Gastrocnemius medialis (tissue), 4 donors: ENCODE measurements around the gene OR13C5. TPM values are rescaled to one million over a fixed set of nuclear protein-coding genes. Genes with fewer than 3 reads are reported as not detected.

Experiments used
- ATAC-seq, 2 donors: fragments of 150-250 bp; one replicate each; pipeline ENCODE4 v1.9.1; 2016
- DNase-seq, 2 donors: peaks; one replicate each; pipeline ENCODE4 v3.0.0-alpha.2; 2019
- H3K27ac ChIP-seq, 4 donors: fragments of 200-600 bp; sonication (generic); 1 replicate in 1 of 4; 2 replicates in 3 of 4; pipeline ENCODE4 v1.5.1; 2016 to 2018; ENCODE audit warnings: mild to moderate bottlenecking in 2 of 4, moderate library complexity in 1 of 4
- H3K27me3 ChIP-seq, 3 donors: fragments of 200-600 bp; sonication (generic) in 2 of 3; 1 replicate in 1 of 3; 2 replicates in 2 of 3; pipeline versions ENCODE4 v1.5.1 to v1.6.0; 2016 to 2019; ENCODE audit warnings: mild to moderate bottlenecking in 1 of 3, moderate library complexity in 1 of 3
- H3K36me3 ChIP-seq, 2 donors: fragments of 200-600 bp; sonication (generic) in 1 of 2; one replicate each; pipeline ENCODE4 v1.5.1; 2017 to 2018
- H3K4me1 ChIP-seq, 2 donors: fragments of 200-600 bp; sonication (generic) in 1 of 2; one replicate each; pipeline ENCODE4 v1.5.1; 2016 to 2017; ENCODE audit warnings: mild to moderate bottlenecking in 2 of 2
- H3K4me3 ChIP-seq, 4 donors: fragments of 200-600 bp; sonication (generic) in 3 of 4; 1 replicate in 1 of 4; 2 replicates in 3 of 4; pipeline ENCODE4 v1.5.1; 2016 to 2019; ENCODE audit warnings: mild to moderate bottlenecking in 2 of 4
- H3K9me3 ChIP-seq, 3 donors: fragments of 200-600 bp; sonication (generic) in 2 of 3; 1 replicate in 1 of 3; 2 replicates in 2 of 3; pipeline ENCODE4 v1.5.1; 2016 to 2019
- CTCF ChIP-seq, 5 experiments: fragments of 450-650 bp in 3 of 5; fragments of 200-600 bp in 2 of 5; sonication (generic) in 2 of 5; IDR thresholded peaks in 4 of 5; conservative IDR thresholded peaks in 1 of 5; 1 replicate in 4 of 5; 2 replicates in 1 of 5; pipeline ENCODE4 v1.5.1; 2016 to 2019; ENCODE audit warnings: antibody characterized with exemption in 5 of 5, mild to moderate bottlenecking in 3 of 5, moderate library complexity in 3 of 5
- POLR2A ChIP-seq, 2 donors: fragments of 450-650 bp; IDR thresholded peaks; one replicate each; pipeline ENCODE4 v1.6.1; 2017; ENCODE audit warnings: antibody characterized with exemption in 2 of 2, mild to moderate bottlenecking in 2 of 2, moderate library complexity in 2 of 2
- in situ Hi-C, 4 donors: fragments of 200-750 bp; cut with MboI; loops; one replicate each; pipeline versions ENCODE4 v1.15.0 to v1.8.0; 2017; ENCODE audit warnings: low sequenced_read_pairs in 4 of 4
- intact Hi-C: fragments of 100-400 bp; cut with DNase I; formaldehyde crosslinking; loops from one replicate; pipeline ENCODE4 v1.15.1; 2023; ENCODE audit warnings: low total_unique reads
- total RNA-seq, 4 donors: library from RNA; depleted of rRNA; stranded (reverse); fragments of >200 nt; gene quantifications; one replicate each; pipeline versions ENCODE4 v1.1.0 to v1.2.3, GENCODE V29; 2016

Gene OR13C5
- total RNA-seq, 4 donors from 2014 or later = not detected

GRCh38 chr9:104572612-104573011 lies 26.6 kb downstream of the OR13C5 start:
- H3K4me3 ChIP-seq = no peak overlapping the region
- no peak for DNase-seq
- intact Hi-C loops = no loop called here
- H3K27me3 ChIP-seq = no peaks in the 10 kb centered on the region
- in situ Hi-C loops = no loop called here
- no peaks in the 10 kb centered on the region for H3K9me3 ChIP-seq
- no peak overlapping the region for H3K27ac ChIP-seq
- no peak for ATAC-seq
- no peaks in the 10 kb centered on the region for H3K36me3 ChIP-seq
- no peak for TF ChIP-seq CTCF (IDR thresholded peaks at IDR 0.05 in 4 of 5, conservative IDR thresholded peaks at IDR 0.05 in 1 of 5)
- no peak for TF ChIP-seq POLR2A (IDR thresholded peaks at IDR 0.05)
- no peaks in the 10 kb centered on the region for H3K4me1 ChIP-seq

GRCh38 chr9:104568868-104569267 lies 30.3 kb downstream of the OR13C5 start, which contains the start of gene OR13C8:
Gene OR13C8 (plus strand): TSS chr9:104569168. CDS start chr9:104569168, 0 bp downstream.
- ATAC-seq (no peak), DNase-seq (no peak)
- no peak within 1 kb of the TSS for H3K4me3 ChIP-seq
- no peaks in the 10 kb centered on the region for H3K4me1 ChIP-seq
- no peaks in the 10 kb centered on the region for H3K27me3 ChIP-seq
- intact Hi-C loops (no loop called here), in situ Hi-C loops (no loop called here)
- no peak for TF ChIP-seq CTCF (IDR thresholded peaks at IDR 0.05 in 4 of 5, conservative IDR thresholded peaks at IDR 0.05 in 1 of 5)
- TF ChIP-seq POLR2A (IDR thresholded peaks at IDR 0.05) = no peak
- H3K27ac ChIP-seq = no peak within 1 kb of the TSS
- no peaks in the 10 kb centered on the region for H3K36me3 ChIP-seq
- H3K9me3 ChIP-seq = no peaks in the 10 kb centered on the region

GRCh38 chr9:104564358-104564757 lies 34.9 kb downstream of the OR13C5 start:
- Histone ChIP-seq H3K9me3 (no peaks in the 10 kb centered on the region), H3K27me3 (no peaks in the 10 kb centered on the region), H3K27ac (no peak overlapping the region), H3K4me1 (no peaks in the 10 kb centered on the region), H3K4me3 (no peak overlapping the region), H3K36me3 (no peaks in the 10 kb centered on the region)
- ATAC-seq (no peak), DNase-seq (no peak)
- intact Hi-C loops (no loop called here), in situ Hi-C loops (no loop called here)
- no peak for TF ChIP-seq CTCF (IDR thresholded peaks at IDR 0.05 in 4 of 5, conservative IDR thresholded peaks at IDR 0.05 in 1 of 5)
- no peak for TF ChIP-seq POLR2A (IDR thresholded peaks at IDR 0.05)

- Histone ChIP-seq H3K36me3 (no peaks in the 10 kb centered on the region), H3K4me3 (no peak overlapping the region), H3K27ac (no peak overlapping the region), H3K27me3 (no peaks in the 10 kb centered on the region), H3K4me1 (no peaks in the 10 kb centered on the region), H3K9me3 (no peaks in the 10 kb centered on the region)
- ATAC-seq (no peak), DNase-seq (no peak)
- TF ChIP-seq CTCF (IDR thresholded peaks at IDR 0.05 in 4 of 5, conservative IDR thresholded peaks at IDR 0.05 in 1 of 5) = no peak
- no peak for TF ChIP-seq POLR2A (IDR thresholded peaks at IDR 0.05)
- in situ Hi-C loops = no loop called here
- intact Hi-C loops = no loop called here
These were observed 42.2 kb downstream of the OR13C5 start for GRCh38 chr9:104556830-104557634.
